Fibroblast of skin of right biceps (primary cell): ENCODE results near the gene MGAT4C.
A peak's percentile ranks its signal among the peaks of the same experiment; 100 is the strongest.
"Not testable (repeated sequence)": the region's sequence is repeated elsewhere in the genome, so short reads cannot be mapped to it uniquely, and the experiment has no call there.

ENCODE experiments used
- DNase-seq: peaks from one replicate; pipeline ENCODE4 v3.0.0-alpha.2; 2013

The MGAT4C gene

GRCh38 chr12:86122846-86123468, 133.2 kb downstream of the MGAT4C start:
- DNase-seq: peak; percentile 17

GRCh38 chr12:86118161-86118560, 138.0 kb downstream of the MGAT4C start:
- DNase-seq: no peak

- peak; percentile 50 for DNase-seq
Measured at GRCh38 chr12:86117711-86118110, 138.5 kb downstream of the MGAT4C start.

GRCh38 chr12:86104087-86104486, 152.1 kb downstream of the MGAT4C start:
- no peak for DNase-seq

- no peak for DNase-seq
Measured at GRCh38 chr12:86097161-86097560, 159.0 kb downstream of the MGAT4C start.

- DNase-seq: no peak
Measured at GRCh38 chr12:86091681-86092080, 164.5 kb downstream of the MGAT4C start.

GRCh38 chr12:86081843-86082242, 174.3 kb downstream of the MGAT4C start:
- peak; percentile 1 for DNase-seq

GRCh38 chr12:86059052-86059451, 197.1 kb downstream of the MGAT4C start:
- not testable (repeated sequence) for DNase-seq

GRCh38 chr12:86057092-86057845, 198.9 kb downstream of the MGAT4C start:
- DNase-seq: no peak

GRCh38 chr12:86052921-86053320, 203.3 kb downstream of the MGAT4C start:
- no peak for DNase-seq

- no peak for DNase-seq
Measured at GRCh38 chr12:86050010-86050409, 206.2 kb downstream of the MGAT4C start.

- no peak for DNase-seq
Measured at GRCh38 chr12:86044396-86044795, 211.8 kb downstream of the MGAT4C start.

GRCh38 chr12:86042062-86042461, 214.1 kb downstream of the MGAT4C start:
- DNase-seq: no peak

GRCh38 chr12:86018361-86018760, 237.8 kb downstream of the MGAT4C start:
- no peak for DNase-seq

GRCh38 chr12:86015026-86015425, 241.2 kb downstream of the MGAT4C start:
- DNase-seq: no peak

- DNase-seq: no peak
Measured at GRCh38 chr12:86006727-86007126, 249.5 kb downstream of the MGAT4C start.

GRCh38 chr12:85998074-85998473, 258.1 kb downstream of the MGAT4C start:
- DNase-seq: no peak

GRCh38 chr12:85996280-85996679, 259.9 kb downstream of the MGAT4C start:
- DNase-seq: no peak

- no peak for DNase-seq
Measured at GRCh38 chr12:85993746-85994145, 262.4 kb downstream of the MGAT4C start.

- no peak for DNase-seq
Measured at GRCh38 chr12:85985996-85986395, 270.2 kb downstream of the MGAT4C start.

- no peak for DNase-seq
Measured at GRCh38 chr12:85983601-85984000, 272.6 kb downstream of the MGAT4C start.

GRCh38 chr12:85979641-85980040, 276.6 kb downstream of the MGAT4C start:
- DNase-seq: peak; percentile 3

- no peak for DNase-seq
Measured at GRCh38 chr12:85975716-85976115, 280.5 kb downstream of the MGAT4C start.

GRCh38 chr12:85971800-85972199, 284.4 kb downstream of the MGAT4C start:
- DNase-seq: no peak

- no peak for DNase-seq
Measured at GRCh38 chr12:85968606-85969005, 287.6 kb downstream of the MGAT4C start.
